Activated T-helper 2 cell treated with anti-CD3 and anti-CD28 coated beads, Interferon-gamma antibody, Interleukin-2, Interleukin-4, amounts not matched to agents 10 μg/mL and 5 μg/mL and 100 μg/mL, durations not matched to agents 14 hours and 24 hours and 36 hours (primary cell): Measurements from ENCODE around the gene TIMM13. TPM values are rescaled to one million over a fixed set of nuclear protein-coding genes. Genes with fewer than 3 reads are reported as not detected.
"Not testable (repeated sequence)": the region's sequence is repeated elsewhere in the genome, so short reads cannot be mapped to it uniquely, and the experiment has no call there.

Experiments used
- DNase-seq: peaks from one replicate; pipeline ENCODE4 v3.0.0; 2021; ENCODE audit warnings: low spot score
- H3K27ac Mint-ChIP-seq: one replicate; pipeline ENCODE4 v1.8.0; 2021; ENCODE audit warnings: mixed read lengths
- H3K27me3 Mint-ChIP-seq: one replicate; pipeline ENCODE4 v1.8.0; 2021; ENCODE audit warnings: low read depth, mixed read lengths
- H3K36me3 Mint-ChIP-seq: one replicate; pipeline ENCODE4 v1.8.0; 2021; ENCODE audit warnings: low read depth, mixed read lengths
- H3K4me1 Mint-ChIP-seq: one replicate; pipeline ENCODE4 v1.8.0; 2021; ENCODE audit warnings: low read depth, mixed read lengths
- H3K4me3 Mint-ChIP-seq: one replicate; pipeline ENCODE4 v1.8.0; 2021; ENCODE audit warnings: low read depth, mild to moderate bottlenecking, moderate library complexity, mixed read lengths
- H3K9me3 Mint-ChIP-seq: one replicate; pipeline ENCODE4 v1.8.0; 2021; ENCODE audit warnings: mixed read lengths
- intact Hi-C: fragments of 100-400 bp; cut with micrococcal nuclease; formaldehyde crosslinking; loops from one replicate; pipeline ENCODE4 v1.15.1; 2023
- total RNA-seq: library from RNA; stranded (reverse); gene quantifications from 2 replicates; pipeline ENCODE4 v1.2.3, GENCODE V29; 2022

TIMM13 gene
- total RNA-seq, 1 donor from 2014 or later, result 139 TPM

DNA sequence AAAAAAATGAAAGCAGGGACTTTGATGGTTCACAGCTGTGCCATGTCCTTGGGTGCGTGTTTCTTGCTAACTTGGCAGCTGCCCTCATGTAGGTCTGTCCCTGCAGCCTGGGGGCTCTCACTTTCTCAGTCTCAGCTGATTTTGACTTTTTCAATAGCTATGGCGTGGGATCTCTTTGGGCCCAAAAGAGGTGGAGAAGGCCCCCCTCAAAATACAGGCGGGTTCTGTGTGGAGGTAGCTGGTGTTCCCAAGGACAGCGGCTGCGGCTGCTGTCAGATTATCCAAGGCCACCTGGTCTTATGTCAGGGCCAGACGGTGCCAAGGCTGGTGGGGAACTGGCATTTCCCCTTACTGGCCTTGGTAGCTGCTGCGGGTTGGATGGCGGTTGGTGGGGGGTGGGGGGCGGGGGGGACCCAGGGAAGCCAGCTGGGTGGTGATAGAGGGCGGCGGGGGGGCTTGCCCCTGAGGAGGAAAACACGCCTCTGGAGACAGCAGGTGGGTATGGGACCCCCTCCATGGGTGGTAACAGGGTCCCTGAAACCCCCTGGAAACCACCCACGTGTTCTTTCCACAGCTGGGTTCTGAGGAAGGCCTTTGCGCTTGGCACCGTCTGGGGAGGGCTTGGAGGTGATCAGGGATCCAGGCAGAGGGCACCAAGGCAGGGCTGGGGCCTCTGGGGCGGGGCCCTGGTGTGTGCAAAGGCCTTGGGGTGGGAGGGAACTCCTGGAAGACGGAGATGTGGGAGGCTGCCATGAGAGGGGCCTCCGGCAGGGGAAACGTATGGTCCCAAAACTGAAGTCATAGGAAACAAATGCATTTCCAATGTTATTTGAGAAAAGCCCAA lies 4.1 kb downstream of the TIMM13 start:
- Mint-ChIP-seq H3K27me3 (no peaks in the 10 kb centered on the region), H3K36me3 (peaks cover 24% of the 10 kb centered on the region), H3K4me1 (peaks cover 4% of the 10 kb centered on the region), H3K9me3 (no peaks in the 10 kb centered on the region), H3K4me3 (no peak overlapping the region), H3K27ac (no peak overlapping the region)
- DNase-seq, result no peak
- intact Hi-C loops, result no loop called here

DNA sequence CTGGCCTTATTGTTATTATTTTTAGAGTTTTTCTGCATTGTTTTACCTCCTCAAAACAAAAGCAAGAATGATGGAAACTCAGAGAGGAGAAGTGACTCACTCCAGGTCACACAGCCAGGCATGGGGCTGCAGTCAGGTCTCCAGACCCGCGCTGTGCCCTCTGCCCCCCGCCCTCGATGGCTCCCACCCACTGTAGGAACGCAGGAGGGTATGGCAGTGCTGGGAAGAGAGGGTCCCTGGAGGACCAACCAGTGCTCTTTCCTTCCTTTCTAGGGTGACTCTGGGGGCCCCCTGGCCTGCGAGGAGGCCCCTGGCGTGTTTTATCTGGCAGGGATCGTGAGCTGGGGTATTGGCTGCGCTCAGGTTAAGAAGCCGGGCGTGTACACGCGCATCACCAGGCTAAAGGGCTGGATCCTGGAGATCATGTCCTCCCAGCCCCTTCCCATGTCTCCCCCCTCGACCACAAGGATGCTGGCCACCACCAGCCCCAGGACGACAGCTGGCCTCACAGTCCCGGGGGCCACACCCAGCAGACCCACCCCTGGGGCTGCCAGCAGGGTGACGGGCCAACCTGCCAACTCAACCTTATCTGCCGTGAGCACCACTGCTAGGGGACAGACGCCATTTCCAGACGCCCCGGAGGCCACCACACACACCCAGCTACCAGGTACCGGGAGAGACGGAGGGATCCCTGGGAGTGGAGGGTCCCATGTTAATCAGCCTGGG lies 5.6 kb downstream of the TIMM13 start:
- H3K27me3 Mint-ChIP-seq, result no peaks in the 10 kb centered on the region
- H3K4me1 Mint-ChIP-seq, result peaks cover 2% of the 10 kb centered on the region
- intact Hi-C loops, result no loop called here
- no peak for DNase-seq
- no peaks in the 10 kb centered on the region for H3K9me3 Mint-ChIP-seq
- peaks cover 16% of the 10 kb centered on the region for H3K36me3 Mint-ChIP-seq
- no peak overlapping the region for H3K4me3 Mint-ChIP-seq
- no peak overlapping the region for H3K27ac Mint-ChIP-seq

DNA sequence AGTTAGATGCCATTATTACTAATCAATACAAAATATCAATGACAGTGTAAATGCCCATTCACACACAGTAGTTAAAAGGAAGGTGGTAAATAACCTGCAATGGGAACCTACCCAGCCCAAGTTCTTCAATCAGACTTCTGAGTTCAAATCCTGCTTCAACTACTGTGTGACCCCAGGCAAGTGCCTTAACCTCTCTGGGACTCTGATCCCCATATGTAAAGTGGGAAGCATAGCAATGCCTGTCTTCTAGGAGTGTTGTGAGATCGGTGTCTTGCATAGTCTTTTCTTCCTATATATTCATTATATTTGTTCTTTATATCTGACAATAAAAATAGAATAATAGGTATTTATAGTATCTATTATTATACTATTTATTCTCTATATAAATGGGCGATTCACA lies 6.9 kb downstream of the TIMM13 start:
- Mint-ChIP-seq H3K9me3 (no peaks in the 10 kb centered on the region), H3K36me3 (peaks cover 7% of the 10 kb centered on the region), H3K4me1 (no peaks in the 10 kb centered on the region), H3K27ac (no peak overlapping the region), H3K4me3 (no peak overlapping the region), H3K27me3 (no peaks in the 10 kb centered on the region)
- DNase-seq, result no peak
- intact Hi-C loops, result no loop called here

DNA sequence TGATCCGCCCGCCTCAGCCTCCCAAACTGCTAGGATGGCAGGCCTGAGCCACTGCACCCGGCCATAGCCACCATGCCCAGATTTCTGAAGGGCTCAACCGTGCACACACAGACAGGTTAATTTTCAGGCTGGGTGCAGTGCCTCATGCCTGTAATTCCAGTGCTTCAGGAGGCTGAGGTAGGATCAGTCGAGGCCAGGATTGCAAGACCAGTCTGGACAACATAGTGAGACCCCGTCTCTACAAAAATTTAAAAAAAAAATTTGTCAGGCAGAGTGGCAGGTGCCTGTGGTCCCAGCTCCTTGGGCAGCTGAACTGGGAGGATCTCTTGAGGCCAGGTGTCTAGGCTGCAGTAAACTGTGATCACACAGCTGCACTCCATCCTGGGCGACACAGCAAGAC lies 7.6 kb downstream of the TIMM13 start:
- intact Hi-C loops, result no loop called here
- H3K27ac Mint-ChIP-seq, result no peak overlapping the region
- H3K9me3 Mint-ChIP-seq, result no peaks in the 10 kb centered on the region
- no peak overlapping the region for H3K4me3 Mint-ChIP-seq
- no peak for DNase-seq
- H3K27me3 Mint-ChIP-seq, result no peaks in the 10 kb centered on the region
- peaks cover 6% of the 10 kb centered on the region for H3K36me3 Mint-ChIP-seq
- no peaks in the 10 kb centered on the region for H3K4me1 Mint-ChIP-seq

DNA sequence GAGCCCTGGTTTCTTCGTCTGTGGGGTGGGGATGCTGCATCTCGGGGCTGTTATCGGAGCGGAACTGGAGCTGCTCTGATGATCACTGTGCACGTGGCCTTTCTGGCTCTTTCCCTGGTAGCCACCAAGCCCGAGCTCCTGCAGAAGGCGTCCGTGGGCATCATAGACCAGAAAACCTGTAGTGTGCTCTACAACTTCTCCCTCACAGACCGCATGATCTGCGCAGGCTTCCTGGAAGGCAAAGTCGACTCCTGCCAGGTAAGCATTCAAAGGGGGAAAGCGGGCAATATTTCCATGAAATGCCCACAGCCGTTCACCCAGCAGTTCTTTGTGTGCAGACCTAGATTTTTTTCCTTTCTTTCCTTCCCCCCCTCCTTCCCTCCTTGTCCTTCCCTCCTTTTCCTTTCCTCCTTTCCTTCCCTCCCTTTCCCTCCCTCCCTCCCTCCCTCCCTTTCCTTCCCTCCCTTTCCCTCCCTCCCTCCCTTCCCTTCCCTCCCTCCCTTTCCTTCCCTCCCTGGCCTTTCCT lies 9.4 kb downstream of the TIMM13 start:
- Mint-ChIP-seq H3K4me3 (no peak overlapping the region), H3K27me3 (no peaks in the 10 kb centered on the region), H3K9me3 (no peaks in the 10 kb centered on the region), H3K4me1 (no peaks in the 10 kb centered on the region), H3K36me3 (peaks cover 4% of the 10 kb centered on the region), H3K27ac (no peak overlapping the region)
- intact Hi-C loops, result no loop called here
- DNase-seq, result no peak

DNA sequence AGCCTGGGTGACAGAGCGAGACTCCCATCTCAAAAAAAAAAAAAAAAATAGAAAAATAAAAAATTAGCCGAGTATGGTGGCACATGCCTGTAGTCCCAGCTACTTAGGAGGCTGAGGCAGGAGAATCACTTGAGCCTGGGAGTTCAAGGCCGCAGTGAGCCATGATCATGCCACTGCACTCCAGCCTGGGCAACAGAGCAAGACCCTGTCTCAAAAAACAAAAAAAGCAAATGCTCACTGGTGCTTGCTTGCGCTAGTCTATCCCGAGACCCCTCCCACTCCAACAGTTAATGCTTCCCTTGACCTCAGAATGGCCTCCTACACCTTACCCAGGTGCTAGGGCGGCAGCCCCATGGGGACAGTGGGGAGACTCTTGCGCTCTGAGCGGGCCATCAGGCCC lies 9.9 kb downstream of the TIMM13 start:
- DNase-seq, H3K27me3 Mint-ChIP-seq, H3K36me3 Mint-ChIP-seq, H3K4me1 Mint-ChIP-seq, H3K27ac Mint-ChIP-seq, intact Hi-C loops, H3K9me3 Mint-ChIP-seq, H3K4me3 Mint-ChIP-seq: not testable (repeated sequence)

DNA sequence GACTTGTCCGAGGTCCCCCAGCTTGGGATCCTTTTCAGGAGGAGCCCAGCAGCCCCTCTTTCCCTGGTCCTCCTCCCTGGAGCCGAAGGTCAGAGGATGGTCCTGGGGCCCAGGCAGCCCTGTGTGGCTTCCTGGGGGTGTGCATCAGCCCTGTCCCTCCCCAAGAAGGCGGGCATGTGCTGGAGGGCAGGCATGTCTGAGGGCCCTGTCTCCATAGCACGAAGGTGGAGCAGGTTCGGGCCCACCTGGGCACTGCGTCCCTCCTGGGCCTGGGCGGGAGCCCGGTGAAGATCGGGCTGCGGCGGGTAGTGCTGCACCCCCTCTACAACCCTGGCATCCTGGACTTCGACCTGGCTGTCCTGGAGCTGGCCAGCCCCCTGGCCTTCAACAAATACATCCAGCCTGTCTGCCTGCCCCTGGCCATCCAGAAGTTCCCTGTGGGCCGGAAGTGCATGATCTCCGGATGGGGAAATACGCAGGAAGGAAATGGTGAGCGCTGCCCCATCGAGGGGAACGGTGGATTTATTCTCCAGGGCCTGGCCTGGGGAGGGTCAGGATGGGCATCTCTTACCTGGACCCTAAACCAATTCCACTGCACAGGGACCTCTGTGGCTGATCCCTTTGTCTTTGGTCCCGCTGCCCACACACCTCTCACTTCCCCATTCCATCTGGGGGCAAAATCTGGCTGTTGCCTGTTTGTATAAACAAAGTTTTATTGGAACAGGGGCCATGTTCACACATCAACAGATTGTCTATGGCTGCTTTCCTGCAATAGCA lies 10.9 kb downstream of the TIMM13 start:
- H3K4me3 Mint-ChIP-seq, result no peak overlapping the region
- no peaks in the 10 kb centered on the region for H3K9me3 Mint-ChIP-seq
- no peak overlapping the region for H3K27ac Mint-ChIP-seq
- no peaks in the 10 kb centered on the region for H3K4me1 Mint-ChIP-seq
- intact Hi-C loops, result no loop called here
- H3K27me3 Mint-ChIP-seq, result no peaks in the 10 kb centered on the region
- DNase-seq, result no peak
- peaks cover 3% of the 10 kb centered on the region for H3K36me3 Mint-ChIP-seq

DNA sequence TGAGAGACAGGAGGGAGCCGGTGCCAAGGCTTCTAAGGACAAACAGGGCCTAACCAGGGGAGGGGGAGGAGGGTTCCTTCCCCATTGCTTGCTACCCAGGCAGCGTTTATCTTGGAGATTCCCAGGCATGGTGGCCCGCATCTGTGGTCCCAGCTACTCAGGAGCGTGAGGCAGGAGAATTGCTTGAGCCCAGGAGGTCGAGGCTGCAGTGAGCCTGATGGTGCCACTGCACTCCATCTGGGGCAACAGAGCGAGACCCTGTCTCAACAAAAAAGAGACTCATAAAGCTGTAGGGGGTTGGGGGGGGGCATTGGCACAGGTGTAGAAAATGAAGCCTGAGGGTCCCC lies 11.4 kb downstream of the TIMM13 start:
- Mint-ChIP-seq H3K9me3 (no peaks in the 10 kb centered on the region), H3K36me3 (peaks cover 3% of the 10 kb centered on the region), H3K27ac (no peak overlapping the region), H3K4me3 (no peak overlapping the region), H3K27me3 (no peaks in the 10 kb centered on the region), H3K4me1 (no peaks in the 10 kb centered on the region)
- intact Hi-C loops, result no loop called here
- DNase-seq, result no peak

DNA sequence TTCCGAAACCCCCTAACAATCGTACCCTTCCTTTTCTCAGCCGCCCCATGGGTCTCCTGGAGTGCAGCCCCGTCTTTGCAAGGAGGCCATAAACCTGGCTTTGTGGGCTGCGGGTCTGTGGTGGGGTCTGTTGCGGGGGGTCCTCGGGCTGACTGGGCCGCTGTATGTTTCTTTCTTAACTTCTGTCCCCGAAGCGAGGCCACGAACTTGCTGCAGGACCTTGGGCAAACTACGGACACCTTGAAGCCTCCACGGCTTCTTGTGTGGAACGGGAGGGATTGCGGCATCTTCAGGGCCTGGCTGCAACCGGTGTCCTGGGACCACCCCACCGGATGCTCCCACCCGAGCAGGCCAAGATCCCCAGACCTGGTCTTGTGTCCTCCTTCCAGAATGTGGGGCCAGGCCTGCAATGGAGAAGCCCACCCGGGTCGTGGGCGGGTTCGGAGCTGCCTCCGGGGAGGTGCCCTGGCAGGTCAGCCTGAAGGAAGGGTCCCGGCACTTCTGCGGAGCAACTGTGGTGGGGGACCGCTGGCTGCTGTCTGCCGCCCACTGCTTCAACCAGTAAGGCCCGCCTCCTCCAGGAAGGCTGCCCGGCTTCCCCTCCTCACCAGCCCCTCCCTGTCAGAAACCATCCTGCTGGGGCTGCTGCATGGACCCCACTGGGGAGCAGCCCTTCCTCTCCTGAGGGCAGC lies 12.0 kb downstream of the TIMM13 start:
- Mint-ChIP-seq H3K4me3 (no peak overlapping the region), H3K27ac (no peak overlapping the region), H3K36me3 (peaks cover 3% of the 10 kb centered on the region), H3K4me1 (no peaks in the 10 kb centered on the region), H3K27me3 (no peaks in the 10 kb centered on the region), H3K9me3 (no peaks in the 10 kb centered on the region)
- DNase-seq, result no peak
- intact Hi-C loops, result no loop called here

DNA sequence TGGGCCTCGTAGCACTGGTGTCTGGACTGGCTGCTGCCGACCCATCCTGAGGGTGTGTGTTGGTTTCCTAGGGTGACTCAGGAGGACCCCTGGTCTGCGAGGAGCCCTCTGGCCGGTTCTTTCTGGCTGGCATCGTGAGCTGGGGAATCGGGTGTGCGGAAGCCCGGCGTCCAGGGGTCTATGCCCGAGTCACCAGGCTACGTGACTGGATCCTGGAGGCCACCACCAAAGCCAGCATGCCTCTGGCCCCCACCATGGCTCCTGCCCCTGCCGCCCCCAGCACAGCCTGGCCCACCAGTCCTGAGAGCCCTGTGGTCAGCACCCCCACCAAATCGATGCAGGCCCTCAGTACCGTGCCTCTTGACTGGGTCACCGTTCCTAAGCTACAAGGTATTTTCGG lies 13.8 kb downstream of the TIMM13 start:
- peaks cover 3% of the 10 kb centered on the region for H3K36me3 Mint-ChIP-seq
- no peaks in the 10 kb centered on the region for H3K27me3 Mint-ChIP-seq
- H3K9me3 Mint-ChIP-seq, result no peaks in the 10 kb centered on the region
- intact Hi-C loops, result no loop called here
- DNase-seq, result no peak
- H3K27ac Mint-ChIP-seq, result no peak overlapping the region
- no peaks in the 10 kb centered on the region for H3K4me1 Mint-ChIP-seq
- H3K4me3 Mint-ChIP-seq, result no peak overlapping the region

DNA sequence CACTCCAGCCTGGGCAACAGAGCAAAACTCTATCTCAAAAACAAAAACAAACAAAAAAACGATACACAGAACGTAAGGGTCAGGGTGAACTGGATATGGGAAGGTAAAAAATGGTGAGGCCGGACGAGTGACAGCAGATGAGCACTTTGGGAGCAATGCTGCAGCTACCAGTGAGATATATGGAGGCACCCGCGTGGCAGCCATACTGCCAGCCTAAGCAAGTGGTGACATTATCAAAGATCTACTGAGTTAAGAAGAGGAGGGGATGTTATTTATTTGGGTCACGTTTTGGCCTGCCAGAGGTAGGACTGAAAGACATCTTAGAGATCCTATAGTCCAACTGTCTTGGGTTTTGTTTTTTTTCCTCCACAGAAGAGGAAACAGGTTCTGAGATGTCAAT lies 14.2 kb downstream of the TIMM13 start:
- Mint-ChIP-seq H3K27me3 (no peaks in the 10 kb centered on the region), H3K36me3 (peaks cover 3% of the 10 kb centered on the region), H3K9me3 (no peaks in the 10 kb centered on the region), H3K4me1 (no peaks in the 10 kb centered on the region), H3K4me3 (no peak overlapping the region), H3K27ac (no peak overlapping the region)
- intact Hi-C loops, result no loop called here
- DNase-seq, result no peak

DNA sequence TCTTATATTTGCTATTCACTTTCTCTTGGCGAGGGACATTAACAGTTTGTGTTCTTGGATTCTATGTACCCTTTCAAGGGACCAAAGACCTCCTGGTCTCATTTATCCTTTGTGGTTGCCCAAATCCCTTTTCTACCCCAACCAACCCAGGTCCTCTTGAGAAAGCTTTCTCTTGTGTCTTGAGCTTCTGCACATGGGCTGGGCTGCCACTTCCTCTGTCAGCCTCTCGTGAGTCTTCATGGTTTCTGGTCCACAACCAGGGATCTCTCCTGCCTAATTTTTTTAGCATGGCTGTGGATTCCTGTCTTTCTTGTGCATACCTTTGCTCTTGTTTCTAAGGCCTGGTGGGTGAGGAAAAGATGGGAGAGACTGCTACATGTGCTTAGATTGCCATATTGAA lies 14.9 kb downstream of the TIMM13 start:
- DNase-seq, result no peak
- no peaks in the 10 kb centered on the region for H3K36me3 Mint-ChIP-seq

More for the DNA sequence above, 14.9 kb downstream of the TIMM13 start:
- no peaks in the 10 kb centered on the region for H3K4me1 Mint-ChIP-seq
- no peaks in the 10 kb centered on the region for H3K27me3 Mint-ChIP-seq
- intact Hi-C loops, result no loop called here
- no peak overlapping the region for H3K4me3 Mint-ChIP-seq
- H3K27ac Mint-ChIP-seq, result no peak overlapping the region
- H3K9me3 Mint-ChIP-seq, result no peaks in the 10 kb centered on the region
